Measurements from ENCODE around the gene CMSS1. TPM values are rescaled to one million over a fixed set of nuclear protein-coding genes. Genes with fewer than 3 reads are reported as not detected.

Gene CMSS1
- total RNA-seq, 1 donor from 2014 or later = 34.8 TPM

DNA sequence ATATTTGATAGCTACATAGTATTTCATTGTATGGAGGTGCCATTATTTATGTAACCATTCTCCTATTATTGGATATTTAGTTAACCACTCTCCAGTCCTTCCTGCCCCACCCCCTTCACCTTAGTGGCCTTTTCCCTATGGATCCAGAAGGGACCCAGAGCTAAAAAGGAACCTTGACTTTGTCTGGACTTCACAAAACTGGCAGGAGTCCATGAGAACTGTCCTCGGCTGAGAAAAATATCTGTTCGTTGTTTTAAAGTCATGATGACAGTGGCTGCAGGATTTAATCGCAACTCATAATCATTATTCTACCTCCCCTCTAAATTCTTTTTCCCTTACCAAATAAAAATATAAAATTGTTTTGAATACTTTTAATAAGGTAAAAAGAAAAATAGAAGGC, 129.7 kb downstream of the CMSS1 start:
- Histone ChIP-seq H3K27ac (replicated peaks) (no peak overlapping the region), H3K27me3 (ENCODE audit: low read depth) (no peaks in the 10 kb centered on the region), H3K9me3 (replicated peaks) (no peaks in the 10 kb centered on the region), H3K4me1 (peaks cover 55% of the 10 kb centered on the region), H3K4me3 (no peak overlapping the region), H3K36me3 (no peaks in the 10 kb centered on the region)
- intact Hi-C loops (cut with micrococcal nuclease) = loop anchor here (10.0 kb wide), 1 partner anchor 103 kb away; no protein-coding TSS in a partner anchor
- TF ChIP-seq, protein P1, sequence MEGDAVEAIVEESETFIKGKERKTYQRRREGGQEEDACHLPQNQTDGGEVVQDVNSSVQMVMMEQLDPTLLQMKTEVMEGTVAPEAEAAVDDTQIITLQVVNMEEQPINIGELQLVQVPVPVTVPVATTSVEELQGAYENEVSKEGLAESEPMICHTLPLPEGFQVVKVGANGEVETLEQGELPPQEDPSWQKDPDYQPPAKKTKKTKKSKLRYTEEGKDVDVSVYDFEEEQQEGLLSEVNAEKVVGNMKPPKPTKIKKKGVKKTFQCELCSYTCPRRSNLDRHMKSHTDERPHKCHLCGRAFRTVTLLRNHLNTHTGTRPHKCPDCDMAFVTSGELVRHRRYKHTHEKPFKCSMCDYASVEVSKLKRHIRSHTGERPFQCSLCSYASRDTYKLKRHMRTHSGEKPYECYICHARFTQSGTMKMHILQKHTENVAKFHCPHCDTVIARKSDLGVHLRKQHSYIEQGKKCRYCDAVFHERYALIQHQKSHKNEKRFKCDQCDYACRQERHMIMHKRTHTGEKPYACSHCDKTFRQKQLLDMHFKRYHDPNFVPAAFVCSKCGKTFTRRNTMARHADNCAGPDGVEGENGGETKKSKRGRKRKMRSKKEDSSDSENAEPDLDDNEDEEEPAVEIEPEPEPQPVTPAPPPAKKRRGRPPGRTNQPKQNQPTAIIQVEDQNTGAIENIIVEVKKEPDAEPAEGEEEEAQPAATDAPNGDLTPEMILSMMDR (IDR thresholded peaks at IDR 0.05; ENCODE audit: borderline replicate concordance) = no peak
- DNase-seq = no peak

DNA sequence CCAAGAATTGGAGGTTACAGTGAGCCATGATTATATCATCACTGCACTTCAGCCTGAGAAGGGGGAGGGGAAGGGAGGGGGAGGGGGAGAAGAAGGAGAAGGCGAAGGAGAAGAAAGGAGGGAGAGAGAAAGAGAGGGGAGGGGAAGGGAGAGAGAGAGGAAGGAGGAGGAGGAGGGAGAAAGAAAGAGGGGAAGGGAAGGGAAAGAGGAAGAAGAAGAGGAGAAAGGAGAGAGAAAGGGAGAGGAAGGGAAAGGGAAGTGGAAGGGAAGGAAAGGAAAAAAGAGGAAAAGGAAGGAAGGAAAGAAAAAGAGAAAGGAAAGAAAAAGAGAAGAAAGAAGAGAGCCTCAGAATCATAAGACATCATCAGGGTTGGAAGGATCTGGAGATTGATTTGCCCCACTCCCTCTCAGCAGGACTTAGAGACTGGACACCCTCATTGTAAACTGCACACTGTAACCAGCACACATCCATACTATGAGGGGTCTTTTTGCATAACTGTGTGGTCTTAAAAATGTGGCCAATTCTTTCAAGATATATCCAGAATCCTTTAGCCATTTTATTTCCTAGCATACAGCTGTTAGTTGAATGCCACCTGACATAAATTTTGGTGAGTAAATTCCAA, 130.9 kb downstream of the CMSS1 start:
- H3K4me1 ChIP-seq = peaks cover 58% of the 10 kb centered on the region
- no peaks in the 10 kb centered on the region for H3K9me3 ChIP-seq (replicated peaks)
- no peak overlapping the region for H3K27ac ChIP-seq (replicated peaks)
- no peaks in the 10 kb centered on the region for H3K27me3 ChIP-seq (ENCODE audit: low read depth)
- intact Hi-C loops (cut with micrococcal nuclease) = loop anchor here (10.0 kb wide), 1 partner anchor 104 kb away; no protein-coding TSS in a partner anchor
- H3K4me3 ChIP-seq = no peak overlapping the region
- DNase-seq = no peak
- no peaks in the 10 kb centered on the region for H3K36me3 ChIP-seq
- TF ChIP-seq, protein P1 (IDR thresholded peaks at IDR 0.05; ENCODE audit: borderline replicate concordance) = no peak

DNA sequence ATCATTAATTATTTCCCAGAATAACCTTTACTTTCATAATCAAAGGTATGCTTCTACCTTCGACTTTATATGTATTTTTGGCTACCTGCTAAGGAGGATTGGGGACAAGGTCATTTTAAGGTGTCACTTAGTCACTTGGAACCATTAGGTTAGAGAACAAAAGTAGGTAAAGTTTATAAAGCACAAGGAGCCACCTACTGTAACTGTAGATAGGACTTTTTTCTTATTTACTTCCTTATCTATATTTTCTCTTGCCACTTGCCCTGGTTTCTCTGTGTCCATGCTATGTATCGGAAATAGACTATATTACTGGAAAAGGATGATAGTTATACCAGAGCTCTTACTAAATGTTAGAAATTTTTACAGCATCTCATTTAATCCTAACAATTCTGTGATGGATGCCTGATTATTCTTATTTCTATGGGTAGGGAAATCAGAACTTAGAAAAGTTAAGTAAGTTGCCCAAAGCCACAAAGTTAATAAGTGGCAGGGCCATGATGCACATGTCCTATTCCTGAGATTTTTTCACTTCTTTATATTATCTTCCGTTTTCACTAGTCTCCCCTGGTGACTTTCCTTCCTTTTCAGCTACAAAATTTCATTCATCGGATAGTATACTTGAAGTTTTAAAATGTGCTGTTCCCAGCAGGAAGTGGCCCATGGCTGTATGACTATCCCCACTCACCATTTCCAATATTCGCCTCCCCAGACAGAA, 132.5 kb downstream of the CMSS1 start:
- TF ChIP-seq, protein P1 (IDR thresholded peaks at IDR 0.05; ENCODE audit: borderline replicate concordance) = no peak
- Histone ChIP-seq H3K36me3 (no peaks in the 10 kb centered on the region), H3K4me3 (no peak overlapping the region), H3K4me1 (peaks cover 56% of the 10 kb centered on the region), H3K9me3 (replicated peaks) (no peaks in the 10 kb centered on the region), H3K27me3 (ENCODE audit: low read depth) (no peaks in the 10 kb centered on the region), H3K27ac (replicated peaks) (no peak overlapping the region)
- intact Hi-C loops (cut with micrococcal nuclease) = loop anchor here (10.0 kb wide), 1 partner anchor 105 kb away; no protein-coding TSS in a partner anchor
- DNase-seq = no peak

DNA sequence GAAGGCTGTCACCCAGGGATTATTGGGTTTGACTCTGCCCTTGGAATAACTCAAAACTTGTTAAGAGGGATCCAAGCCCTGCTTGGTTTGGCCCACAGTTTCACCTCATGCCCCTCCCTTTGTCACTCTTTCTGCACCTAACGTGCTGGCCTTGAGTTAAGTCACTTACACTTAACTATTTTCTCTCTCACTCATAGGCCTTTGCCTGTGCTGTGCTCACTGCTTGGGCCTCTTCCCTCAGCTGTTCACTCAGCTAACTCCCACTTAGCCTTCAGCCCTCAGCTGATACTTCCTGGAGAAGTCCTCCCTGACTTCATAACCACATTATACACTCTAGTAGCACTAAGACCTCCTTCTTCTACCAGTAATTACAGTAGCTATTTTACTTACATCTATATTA, 133.3 kb downstream of the CMSS1 start:
- Histone ChIP-seq H3K36me3 (no peaks in the 10 kb centered on the region), H3K4me3 (no peak overlapping the region), H3K9me3 (replicated peaks) (no peaks in the 10 kb centered on the region), H3K27ac (replicated peaks) (no peak overlapping the region), H3K27me3 (ENCODE audit: low read depth) (no peaks in the 10 kb centered on the region), H3K4me1 (peaks cover 56% of the 10 kb centered on the region)
- no peak for DNase-seq
- intact Hi-C loops (cut with micrococcal nuclease) = no loop called here
- TF ChIP-seq, protein P1 (IDR thresholded peaks at IDR 0.05; ENCODE audit: borderline replicate concordance) = no peak

DNA sequence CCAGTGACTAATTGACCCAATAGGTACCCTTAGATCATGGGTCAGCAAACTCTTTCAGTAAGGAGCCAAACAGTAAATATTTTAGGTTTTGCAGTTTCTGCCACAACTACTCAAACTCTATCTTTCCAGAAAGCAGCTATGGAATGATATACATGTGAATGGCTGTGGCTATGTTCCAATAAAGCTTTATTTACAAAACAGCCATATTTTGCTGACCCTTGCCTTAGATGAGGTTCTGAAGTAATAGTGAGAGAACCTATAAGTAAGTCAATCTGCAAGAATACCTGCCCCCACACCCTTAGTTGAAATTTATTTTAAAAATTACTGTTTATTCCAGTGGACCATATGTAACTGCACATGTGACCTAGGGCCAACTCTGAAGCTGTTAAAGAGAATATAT, 134.0 kb downstream of the CMSS1 start:
- intact Hi-C loops (cut with micrococcal nuclease) = no loop called here
- TF ChIP-seq, protein P1 (IDR thresholded peaks at IDR 0.05; ENCODE audit: borderline replicate concordance) = no peak
- Histone ChIP-seq H3K4me3 (no peak overlapping the region), H3K4me1 (peaks cover 48% of the 10 kb centered on the region), H3K36me3 (no peaks in the 10 kb centered on the region), H3K27me3 (ENCODE audit: low read depth) (no peaks in the 10 kb centered on the region), H3K27ac (replicated peaks) (no peak overlapping the region), H3K9me3 (replicated peaks) (no peaks in the 10 kb centered on the region)
- no peak for DNase-seq

All from left ventricle myocardium inferior (tissue), 1 donor.